ENCODE measurements around the gene RAPGEF1.

The RAPGEF1 gene

GRCh38 chr9:131606896-131607567 is 132.8 kb downstream of the RAPGEF1 start:
- TF ChIP-seq POLR2AphosphoS5 (IDR thresholded peaks at IDR 0.05; ENCODE audit: low read depth, low read length): no peak
- TF ChIP-seq TAF1 (IDR thresholded peaks at IDR 0.05; ENCODE audit: borderline replicate concordance, insufficient read depth, low read length): no peak

GRCh38 chr9:131605770-131606590 is 133.9 kb downstream of the RAPGEF1 start:
- TF ChIP-seq SIN3A (IDR thresholded peaks at IDR 0.05; ENCODE audit: borderline replicate concordance, insufficient read depth, low read length) (no peak), FOXP2 (optimal IDR thresholded peaks at IDR 0.05; ENCODE audit: borderline replicate concordance, extremely low read depth, extremely low read length, insufficient read depth) (no peak), POLR2AphosphoS5 (IDR thresholded peaks at IDR 0.05; ENCODE audit: low read depth, low read length) (no peak), TAF1 (IDR thresholded peaks at IDR 0.05; ENCODE audit: borderline replicate concordance, insufficient read depth, low read length) (no peak)
- TF ChIP-seq, protein P1, sequence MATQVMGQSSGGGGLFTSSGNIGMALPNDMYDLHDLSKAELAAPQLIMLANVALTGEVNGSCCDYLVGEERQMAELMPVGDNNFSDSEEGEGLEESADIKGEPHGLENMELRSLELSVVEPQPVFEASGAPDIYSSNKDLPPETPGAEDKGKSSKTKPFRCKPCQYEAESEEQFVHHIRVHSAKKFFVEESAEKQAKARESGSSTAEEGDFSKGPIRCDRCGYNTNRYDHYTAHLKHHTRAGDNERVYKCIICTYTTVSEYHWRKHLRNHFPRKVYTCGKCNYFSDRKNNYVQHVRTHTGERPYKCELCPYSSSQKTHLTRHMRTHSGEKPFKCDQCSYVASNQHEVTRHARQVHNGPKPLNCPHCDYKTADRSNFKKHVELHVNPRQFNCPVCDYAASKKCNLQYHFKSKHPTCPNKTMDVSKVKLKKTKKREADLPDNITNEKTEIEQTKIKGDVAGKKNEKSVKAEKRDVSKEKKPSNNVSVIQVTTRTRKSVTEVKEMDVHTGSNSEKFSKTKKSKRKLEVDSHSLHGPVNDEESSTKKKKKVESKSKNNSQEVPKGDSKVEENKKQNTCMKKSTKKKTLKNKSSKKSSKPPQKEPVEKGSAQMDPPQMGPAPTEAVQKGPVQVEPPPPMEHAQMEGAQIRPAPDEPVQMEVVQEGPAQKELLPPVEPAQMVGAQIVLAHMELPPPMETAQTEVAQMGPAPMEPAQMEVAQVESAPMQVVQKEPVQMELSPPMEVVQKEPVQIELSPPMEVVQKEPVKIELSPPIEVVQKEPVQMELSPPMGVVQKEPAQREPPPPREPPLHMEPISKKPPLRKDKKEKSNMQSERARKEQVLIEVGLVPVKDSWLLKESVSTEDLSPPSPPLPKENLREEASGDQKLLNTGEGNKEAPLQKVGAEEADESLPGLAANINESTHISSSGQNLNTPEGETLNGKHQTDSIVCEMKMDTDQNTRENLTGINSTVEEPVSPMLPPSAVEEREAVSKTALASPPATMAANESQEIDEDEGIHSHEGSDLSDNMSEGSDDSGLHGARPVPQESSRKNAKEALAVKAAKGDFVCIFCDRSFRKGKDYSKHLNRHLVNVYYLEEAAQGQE (IDR thresholded peaks at IDR 0.05; ENCODE audit: insufficient read depth in 1 of 2, low read depth in 2 of 2, low read length in 2 of 2): no peak

DNA sequence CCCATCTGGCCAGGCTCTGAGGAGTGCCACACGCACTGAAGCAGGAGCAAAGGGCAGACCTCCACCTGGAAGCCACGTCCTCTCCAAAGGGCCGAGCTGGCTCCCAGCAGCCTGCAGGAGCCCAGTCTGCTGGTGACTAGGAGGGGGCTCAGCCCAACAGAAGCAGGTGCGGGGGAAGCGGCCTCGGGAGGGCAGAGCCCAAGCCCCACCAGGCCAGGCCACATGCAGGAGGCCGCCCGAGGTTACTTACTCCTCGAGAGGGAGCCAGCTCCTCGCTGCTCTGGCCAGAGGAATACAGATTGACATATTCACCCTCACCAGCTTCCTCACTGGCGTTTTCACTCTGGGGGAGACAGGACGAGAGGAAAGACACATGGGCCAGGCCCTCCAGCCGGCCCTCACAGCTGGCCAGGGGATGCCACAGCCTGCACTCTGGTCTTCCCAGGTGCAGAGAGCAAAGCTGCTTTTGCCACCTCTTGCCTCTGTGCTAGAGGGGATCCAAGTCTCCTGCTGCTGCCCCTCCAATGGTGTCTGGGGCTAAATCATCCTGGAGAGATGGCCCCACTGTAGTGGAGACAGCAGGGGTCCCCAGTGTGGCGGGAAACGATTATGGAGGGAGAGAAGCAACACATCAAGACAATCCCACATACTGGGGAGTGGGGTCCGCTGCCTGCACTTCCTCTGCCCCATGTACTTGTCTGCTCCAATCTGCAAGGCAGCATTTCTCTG is 136.0 kb downstream of the RAPGEF1 start:
- TF ChIP-seq FOXP2 (optimal IDR thresholded peaks at IDR 0.05; ENCODE audit: borderline replicate concordance, extremely low read depth, extremely low read length, insufficient read depth) (no peak), TAF1 (IDR thresholded peaks at IDR 0.05; ENCODE audit: borderline replicate concordance, insufficient read depth, low read length) (no peak), POLR2AphosphoS5 (IDR thresholded peaks at IDR 0.05; ENCODE audit: low read depth, low read length) (no peak), SIN3A (IDR thresholded peaks at IDR 0.05; ENCODE audit: borderline replicate concordance, insufficient read depth, low read length) (no peak)

DNA sequence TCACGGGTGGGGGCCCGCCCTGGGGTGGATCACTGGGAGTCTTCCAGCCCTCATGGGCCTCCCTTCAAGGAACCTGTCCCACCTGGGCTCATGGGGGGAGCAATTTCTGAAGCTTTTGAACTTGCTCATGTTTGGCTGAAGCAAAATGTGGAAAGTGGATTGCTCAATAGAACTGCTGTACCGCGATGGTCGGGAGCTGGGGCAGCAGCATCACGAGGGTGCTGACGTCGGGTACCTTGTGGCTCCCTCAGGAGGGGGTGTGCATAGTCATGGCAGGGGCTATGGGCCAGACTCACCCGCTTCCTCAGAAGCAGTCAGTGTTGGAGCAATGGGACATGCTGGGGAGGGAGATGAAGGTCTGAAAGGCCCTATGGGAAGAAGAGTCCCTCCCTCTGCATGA is 136.7 kb downstream of the RAPGEF1 start:
- TF ChIP-seq, protein P1 (IDR thresholded peaks at IDR 0.05; ENCODE audit: insufficient read depth in 1 of 2, low read depth in 2 of 2, low read length in 2 of 2): no peak
- TF ChIP-seq TAF1 (IDR thresholded peaks at IDR 0.05; ENCODE audit: borderline replicate concordance, insufficient read depth, low read length): no peak
- no peak for TF ChIP-seq SIN3A (IDR thresholded peaks at IDR 0.05; ENCODE audit: borderline replicate concordance, insufficient read depth, low read length)
- TF ChIP-seq POLR2AphosphoS5 (IDR thresholded peaks at IDR 0.05; ENCODE audit: low read depth, low read length): no peak
- no peak for TF ChIP-seq FOXP2 (optimal IDR thresholded peaks at IDR 0.05; ENCODE audit: borderline replicate concordance, extremely low read depth, extremely low read length, insufficient read depth)

GRCh38 chr9:131601683-131602181 is 138.1 kb downstream of the RAPGEF1 start:
- TF ChIP-seq, protein P1 (IDR thresholded peaks at IDR 0.05; ENCODE audit: insufficient read depth in 1 of 2, low read depth in 2 of 2, low read length in 2 of 2): no peak
- no peak for TF ChIP-seq POLR2AphosphoS5 (IDR thresholded peaks at IDR 0.05; ENCODE audit: low read depth, low read length)
- no peak for TF ChIP-seq FOXP2 (optimal IDR thresholded peaks at IDR 0.05; ENCODE audit: borderline replicate concordance, extremely low read depth, extremely low read length, insufficient read depth)
- TF ChIP-seq SIN3A (IDR thresholded peaks at IDR 0.05; ENCODE audit: borderline replicate concordance, insufficient read depth, low read length): no peak
- TF ChIP-seq TAF1 (IDR thresholded peaks at IDR 0.05; ENCODE audit: borderline replicate concordance, insufficient read depth, low read length): no peak
